GM21447 (cell line): ENCODE results near the gene CRABP2.

Experiments used
- ATAC-seq: cut with Tn5 transposase; IDR thresholded peaks from one replicate; pipeline ENCODE4 v1.9.1; 2021; ENCODE audit not compliant: unreplicated experiment

The CRABP2 gene

DNA sequence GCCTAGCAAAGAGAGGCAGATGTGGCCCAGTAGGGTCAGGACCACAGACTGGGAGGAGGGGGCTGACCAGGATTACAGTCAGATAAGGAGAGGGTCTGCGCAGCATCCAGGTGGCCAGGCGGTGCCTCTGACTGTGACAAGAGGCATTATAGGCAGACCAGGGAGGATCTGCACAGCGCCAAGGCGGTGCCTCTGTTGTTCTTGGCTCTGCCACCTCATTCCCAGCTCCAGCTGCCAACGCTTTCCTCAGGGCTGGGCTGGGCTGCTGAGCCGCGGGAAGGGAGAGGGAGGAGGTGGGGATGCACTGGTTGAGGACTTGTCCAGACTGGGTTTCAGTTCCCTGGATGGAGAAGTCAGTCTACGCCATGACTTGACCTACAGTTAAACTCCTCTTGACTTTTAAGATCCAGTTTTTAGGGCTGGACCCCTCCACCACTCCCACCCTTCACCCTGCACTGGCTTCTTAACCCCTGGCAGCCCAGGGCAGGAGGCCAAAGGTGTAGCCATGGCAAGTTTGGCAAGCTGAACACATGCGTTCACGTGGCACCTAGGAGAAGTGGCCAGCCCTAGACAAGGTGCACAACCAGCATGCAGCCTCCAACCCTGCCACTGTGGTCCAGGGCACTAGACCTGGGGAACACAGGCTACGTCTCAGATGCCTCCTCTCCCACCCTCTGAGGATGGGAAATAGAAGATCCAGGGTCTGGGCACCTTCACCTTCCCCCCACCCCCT, 4.5 kb upstream of the CRABP2 start:
- ATAC-seq: no peak

DNA sequence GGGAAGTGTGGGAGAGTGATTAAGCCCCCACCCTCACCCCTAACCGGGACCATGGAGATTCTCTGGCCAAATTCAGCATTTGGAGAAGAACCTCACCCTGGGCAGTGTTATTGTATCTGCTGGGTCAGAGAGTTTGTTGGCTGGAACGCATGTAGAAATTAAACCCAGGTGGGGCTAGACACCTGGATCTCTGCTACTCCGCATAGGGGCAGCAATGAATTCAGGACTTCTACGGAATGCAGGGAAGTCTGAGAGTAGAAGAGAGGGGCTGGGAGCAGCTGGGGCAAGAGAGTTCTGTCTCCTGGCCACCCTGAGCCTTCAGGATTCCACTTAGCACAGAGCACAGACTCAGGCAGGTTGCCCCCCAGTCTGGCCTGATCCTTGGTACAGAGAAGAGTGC, 3.6 kb upstream of the CRABP2 start:
- no peak for ATAC-seq

DNA sequence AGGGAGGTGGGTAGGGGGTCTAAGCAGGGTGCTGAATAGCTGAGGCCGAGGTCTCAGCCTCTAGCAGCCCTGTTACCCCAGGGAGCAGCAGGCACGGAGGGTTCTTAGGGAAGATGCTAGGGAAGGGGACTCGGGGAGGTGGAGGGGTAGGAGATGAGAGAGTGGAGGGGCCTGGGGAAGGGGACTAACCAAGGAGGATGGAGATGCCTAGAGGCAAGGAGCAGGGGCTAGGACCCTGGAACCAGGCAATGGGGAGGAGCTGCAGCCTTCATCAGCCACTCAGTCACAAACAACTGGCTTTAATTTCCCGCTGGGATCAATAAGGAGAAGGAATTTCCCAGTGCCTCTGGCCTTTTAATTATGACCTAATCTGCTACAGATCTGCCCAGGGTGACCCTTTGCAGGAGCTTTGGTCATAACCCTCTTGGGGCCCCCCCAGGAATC, 2.9 kb upstream of the CRABP2 start:
- no peak for ATAC-seq

DNA sequence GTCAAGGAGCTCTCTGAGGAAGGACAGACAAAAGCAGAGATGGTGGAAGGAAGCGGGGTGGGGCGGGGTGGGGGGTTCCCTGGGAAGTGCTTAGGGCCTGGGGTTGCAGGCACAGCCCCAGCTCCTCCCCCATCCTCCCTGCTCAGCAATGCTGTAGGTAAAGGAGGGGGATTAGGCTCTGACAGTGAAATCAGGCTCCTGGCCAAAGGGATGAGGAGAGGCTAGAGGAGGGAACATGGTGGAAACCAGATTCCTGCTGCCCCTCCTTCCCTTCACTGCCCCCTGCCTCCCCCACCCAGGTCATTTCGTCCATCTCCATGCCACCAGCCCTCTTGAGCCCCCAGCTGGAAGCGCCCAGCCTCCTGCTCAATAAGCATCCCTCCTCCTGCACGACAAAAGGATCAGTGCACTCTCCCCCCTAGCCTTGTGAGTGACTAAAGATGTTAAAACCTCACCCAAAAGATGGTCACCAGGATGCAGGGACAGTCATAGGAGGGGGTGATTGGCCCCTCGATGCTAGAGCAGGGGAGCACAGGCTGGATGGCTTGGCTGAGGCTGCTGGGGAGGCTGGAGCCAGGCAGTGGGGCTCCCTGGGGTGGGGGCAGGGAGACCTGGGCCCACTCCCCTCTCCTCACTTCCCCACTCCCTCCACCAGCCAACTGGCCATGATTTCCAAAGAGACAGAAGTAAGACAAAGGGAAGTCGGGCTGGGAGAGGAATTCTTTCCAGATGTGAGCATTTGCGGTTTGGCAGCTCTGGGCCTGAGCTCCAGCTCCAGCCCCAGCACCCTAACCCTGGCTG, 2.2 kb upstream of the CRABP2 start:
- ATAC-seq: no peak

DNA sequence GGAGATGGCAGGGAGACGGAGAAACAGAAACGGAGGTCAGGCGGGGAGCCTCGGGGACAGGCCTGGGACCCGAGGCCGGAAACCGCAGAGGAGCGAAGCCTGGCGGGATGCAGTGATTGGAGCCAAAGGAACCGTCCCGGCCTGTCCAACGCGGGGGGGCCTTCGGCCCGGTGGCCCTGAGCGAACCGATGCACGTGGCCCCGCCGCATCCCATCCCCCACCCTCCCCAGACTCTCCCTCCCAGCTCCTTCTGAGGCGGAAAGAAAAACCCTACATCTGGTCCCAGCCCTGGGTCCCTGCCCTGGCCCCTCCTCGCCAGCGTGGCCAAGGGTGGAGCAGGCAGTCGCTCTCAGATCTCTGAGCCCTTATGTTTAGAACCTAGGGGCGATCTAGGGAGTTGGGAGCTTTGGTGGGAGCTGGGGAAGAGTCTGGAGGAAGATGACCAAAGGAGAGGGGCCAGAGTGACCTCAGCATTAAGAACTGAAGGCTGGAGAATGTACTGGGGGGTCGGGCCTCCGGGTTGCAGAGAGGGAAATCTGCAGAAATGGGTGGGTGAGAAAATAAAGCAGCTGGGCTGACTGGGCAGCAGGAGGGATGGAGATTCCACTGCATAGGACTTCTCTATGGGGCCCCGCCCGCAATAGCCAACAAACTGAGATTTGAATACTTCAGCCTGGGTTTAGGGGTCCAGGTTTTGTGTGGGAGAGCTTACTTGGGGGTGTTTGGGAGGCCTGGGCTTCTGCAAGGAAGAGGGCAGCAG, 1.5 kb upstream of the CRABP2 start:
- no peak for ATAC-seq

DNA sequence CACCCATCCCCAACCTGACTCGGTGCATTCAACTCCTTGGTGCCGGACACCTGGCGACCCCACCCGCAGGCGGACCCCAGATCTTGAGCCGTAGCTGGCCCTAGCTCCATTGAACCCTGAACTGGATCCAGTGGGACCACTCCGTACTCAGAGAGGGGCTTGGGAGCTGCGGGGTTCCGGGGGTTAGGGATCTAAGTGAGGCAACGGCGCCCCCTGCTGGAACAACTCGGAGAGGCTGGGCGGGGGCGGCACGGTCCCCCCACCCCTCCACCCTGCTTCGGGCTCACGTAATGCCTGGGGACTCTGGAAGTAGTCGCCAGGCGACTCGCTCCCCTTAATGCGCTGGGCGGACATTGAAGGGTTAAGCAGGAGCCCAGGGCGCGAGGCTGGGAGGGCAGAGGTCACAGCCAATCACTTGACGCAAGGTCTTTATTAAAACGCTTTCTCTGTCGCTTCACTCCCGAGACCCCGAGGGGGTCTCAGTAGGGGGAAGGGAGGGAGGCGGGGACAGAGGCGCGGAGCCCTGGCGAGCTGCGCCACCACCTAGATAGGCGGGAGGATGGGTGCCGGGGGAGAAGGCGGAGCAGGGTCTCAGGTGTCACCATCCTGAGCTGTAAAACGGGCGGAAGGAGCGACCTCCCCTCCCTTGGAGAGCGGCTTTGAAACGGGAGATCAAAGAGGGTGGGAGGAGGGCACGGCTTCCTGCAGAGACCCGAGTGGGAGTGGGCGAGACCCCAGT, 704 bp upstream of the CRABP2 start:
- no peak for ATAC-seq

DNA sequence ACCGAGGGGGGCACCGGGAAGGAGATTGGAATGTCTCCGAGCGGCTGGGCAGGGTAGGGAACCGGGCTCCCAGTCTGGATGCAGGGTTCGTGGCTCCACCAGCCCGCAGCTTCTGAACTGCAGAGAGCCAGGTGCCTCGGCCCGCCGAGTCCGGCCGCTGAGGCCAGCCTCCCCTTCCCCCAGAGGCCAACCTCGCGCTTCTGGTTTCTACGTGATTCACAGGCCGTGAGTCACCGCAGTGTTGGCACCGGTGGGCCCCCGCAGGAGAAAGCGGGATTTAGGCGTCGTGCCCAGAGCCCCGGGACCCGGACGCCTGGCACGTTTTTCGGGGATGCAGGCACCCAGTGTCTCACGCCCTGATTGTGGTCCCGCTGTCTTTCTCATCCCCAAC, 458 bp downstream of the CRABP2 start:
- ATAC-seq: no peak

DNA sequence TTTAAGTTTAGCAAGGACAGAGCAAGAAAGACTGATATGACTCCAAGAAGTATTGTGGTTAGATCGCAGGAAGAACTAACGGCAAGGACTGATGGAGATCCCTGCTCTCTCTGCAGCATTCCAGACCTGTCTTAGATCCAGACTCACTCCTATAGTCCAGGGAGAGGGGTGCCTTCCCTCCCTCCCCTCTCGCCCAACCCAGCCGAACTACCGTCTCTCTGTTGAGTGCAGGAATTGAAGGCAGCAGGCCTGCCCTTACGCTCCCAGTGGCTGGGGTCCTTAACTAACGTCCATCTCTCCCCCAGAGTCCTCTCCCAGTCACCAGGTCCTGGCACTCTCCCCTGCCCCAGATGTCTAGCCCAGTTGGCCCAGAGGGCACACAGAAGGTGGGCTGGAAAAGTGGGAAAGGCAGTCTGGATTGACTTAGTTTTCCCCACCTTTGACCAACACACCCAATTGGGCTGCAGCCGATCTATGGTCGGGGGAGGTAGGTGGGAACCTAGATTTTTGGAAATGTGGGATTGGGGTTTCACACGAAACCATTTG, 1.1 kb downstream of the CRABP2 start:
- no peak for ATAC-seq

DNA sequence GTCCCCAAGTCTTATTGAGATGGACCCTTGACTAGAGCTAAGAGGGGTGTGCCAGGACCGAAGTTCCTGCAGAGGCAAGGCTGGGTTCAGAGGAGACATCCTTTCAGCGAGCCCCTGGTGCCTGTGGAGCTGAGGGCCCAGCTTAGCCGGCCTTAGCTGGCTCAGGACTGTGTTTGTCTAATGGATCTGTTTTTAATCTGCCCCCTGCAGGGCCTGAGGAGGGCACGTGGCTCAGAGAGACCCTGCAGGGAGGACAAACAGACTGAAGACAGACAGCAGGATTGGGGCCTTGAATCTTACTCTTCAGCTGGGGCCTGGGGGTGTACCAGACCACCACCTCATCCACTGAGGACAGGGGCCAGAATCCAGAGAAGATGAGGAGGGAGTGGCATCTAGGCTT, 1.6 kb downstream of the CRABP2 start:
- no peak for ATAC-seq

DNA sequence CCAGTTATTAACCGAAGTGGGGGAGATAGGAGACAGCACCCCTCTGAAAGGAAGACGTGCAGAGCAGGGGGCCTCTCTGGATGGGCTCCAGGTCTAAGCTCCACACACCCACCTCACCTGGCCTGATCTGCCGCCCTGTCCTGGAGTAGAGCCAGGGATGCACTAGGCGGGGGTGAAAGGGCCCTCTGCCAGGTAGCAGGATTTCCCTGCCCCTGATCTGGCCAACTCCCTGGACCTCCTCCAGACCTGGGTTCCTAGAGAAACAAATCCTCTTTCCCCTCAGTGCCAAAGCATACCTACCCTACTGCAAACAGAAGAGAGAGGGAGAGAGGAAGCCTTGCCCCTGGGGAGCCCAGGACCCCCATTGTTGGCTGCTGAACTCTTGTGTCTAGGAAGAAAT, 2.0 kb downstream of the CRABP2 start:
- ATAC-seq: no peak

DNA sequence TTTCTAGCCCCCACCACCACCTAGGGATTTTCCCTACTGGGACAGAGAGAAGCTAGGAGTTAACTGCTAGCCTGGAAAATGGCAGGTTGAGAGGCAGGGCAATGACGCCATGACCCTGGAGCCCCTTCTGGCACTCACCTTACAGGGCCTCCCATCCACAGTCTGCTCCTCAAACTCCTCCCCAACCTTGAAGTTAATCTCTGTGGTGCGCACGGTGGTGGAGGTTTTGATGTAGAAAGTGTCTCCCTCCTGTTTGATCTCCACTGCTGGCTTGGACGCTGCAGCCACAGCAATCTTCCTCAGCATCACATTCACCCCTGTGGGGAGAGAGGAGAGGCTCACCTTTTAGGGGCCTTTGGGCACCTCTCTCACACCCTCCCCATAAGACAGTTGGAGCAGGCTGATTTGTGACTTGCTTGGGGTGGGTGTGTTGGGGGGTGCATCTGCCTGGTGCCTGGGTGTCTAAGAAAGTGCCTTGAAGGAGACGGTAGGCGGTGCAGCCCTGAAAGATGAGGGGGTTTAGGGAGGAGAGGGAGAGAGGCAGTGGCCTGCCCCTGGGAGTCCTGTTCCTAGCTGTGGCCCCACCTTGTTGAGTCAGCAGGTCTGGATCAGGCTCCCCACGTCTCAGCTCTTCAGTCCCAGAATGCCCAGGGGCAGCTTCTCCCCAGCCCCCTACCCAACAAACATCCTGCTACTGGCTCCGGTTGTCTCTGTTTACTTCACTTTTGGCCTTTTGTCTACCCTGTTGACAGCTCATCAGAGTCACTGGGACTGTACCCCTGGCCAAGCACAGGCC, 4.4 kb downstream of the CRABP2 start:
- ATAC-seq: no peak

DNA sequence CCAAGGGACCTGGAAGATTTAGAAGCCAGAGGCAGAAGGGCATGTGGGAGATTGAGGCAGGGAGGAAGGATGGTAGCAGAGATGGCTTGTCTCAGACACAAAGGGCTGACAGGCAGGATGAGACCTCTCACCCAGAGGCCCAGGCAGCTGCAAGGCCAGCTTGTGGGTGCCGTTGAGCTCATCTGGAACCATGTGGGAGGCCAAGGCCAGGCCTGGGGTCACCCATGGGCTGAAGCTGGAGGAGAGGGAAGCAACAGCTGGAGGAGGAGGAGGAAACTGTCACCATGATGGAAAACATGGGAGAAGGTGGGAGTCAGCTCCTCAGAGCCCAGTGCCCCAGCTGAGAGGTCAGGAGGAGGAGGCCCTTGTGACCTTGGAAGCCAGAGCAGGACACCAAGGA, 6.4 kb downstream of the CRABP2 start:
- ATAC-seq: no peak

DNA sequence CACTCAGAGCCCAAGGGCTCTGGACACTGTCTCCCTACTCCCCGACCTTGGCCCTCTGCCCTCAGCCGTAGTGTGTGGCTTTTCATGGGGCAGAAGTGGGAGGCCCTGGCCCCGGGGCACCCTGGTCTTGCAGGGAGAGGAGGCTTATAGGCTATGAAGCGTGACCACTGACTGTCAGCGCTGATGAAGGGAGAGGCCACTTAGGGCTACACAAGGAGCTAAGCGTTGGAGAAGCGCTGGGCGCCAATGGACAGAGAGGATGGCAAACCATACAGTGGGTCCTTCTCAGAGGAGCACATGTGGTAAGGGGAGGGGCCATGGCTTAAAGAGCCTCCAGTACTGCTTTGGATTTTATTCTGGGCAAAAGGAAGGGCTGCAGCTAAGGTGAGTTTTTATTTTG, 7.9 kb downstream of the CRABP2 start:
- ATAC-seq: no peak

DNA sequence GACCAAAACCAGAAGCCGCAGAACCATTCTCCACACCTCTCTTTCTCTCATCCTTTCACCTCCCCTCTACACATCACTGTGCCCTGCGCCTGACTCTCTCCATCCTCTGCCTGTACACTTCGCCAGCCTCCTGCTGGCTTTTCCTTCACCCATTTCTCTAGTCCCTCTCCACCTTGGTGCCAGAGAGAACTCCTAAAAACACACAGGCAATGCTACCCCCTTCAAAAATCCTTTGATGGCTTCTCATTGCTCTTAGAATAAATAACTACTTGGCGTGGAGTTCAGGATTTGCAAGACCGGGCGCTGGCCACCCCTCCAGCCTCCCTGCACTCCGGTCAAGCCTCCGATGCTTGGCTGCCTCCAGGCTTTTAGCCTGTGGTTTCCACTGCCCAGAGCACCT, 8.6 kb downstream of the CRABP2 start:
- ATAC-seq: no peak

DNA sequence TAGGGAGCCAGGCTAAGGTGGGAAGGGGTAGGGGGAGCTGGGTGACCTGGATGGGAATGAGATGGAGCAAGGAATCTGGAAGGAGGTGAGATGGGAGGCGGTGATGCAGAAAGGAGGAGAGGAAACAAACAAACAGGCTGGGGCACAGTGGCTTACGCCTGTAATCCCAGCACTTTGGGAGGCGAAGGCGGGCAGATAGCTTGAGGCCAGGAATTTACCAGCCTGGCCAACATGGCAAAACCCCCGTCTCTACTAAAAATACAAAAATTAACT, 10.8 kb downstream of the CRABP2 start:
- ATAC-seq: no peak

DNA sequence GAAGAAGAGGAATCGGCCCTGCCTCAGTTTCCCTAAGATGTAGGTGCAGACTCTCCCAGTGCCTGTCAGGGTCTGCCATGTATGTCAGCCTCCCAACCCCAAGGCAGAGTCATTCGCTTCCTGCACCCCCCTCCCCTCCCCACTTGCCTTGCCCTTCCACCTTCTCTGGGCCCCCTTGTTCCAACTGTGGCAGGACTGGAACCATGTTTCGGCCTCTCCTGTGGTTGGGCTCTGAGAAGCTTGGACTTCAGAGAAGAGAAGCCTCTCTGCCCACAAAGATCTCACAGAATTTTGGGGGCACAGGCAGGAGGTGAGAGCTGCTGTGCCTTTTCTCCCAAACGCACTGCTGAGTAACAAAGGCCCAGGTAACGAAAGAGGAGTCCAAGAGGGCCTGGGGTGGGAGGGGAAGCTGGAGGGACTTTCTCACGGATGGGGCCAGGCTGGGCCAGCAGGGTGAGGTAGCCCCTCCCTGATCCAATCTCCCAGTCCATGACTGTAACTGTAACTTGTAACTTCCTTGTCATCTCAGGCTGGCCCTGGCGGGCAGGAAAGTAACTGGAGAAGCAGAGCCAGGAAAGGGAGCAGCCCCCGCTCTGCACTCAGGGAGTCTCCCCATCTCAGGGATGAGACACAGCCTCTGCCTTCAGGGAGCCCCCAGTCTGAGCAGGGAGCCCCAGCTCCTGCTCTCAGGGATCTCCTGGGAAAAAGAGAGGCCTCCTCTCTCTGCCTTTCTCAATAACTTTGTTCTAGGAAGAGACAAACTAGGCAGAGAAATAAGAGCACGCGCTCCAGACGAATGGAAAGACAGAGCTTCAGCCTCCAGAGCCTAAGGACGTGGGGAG, 11.3 kb downstream of the CRABP2 start:
- ATAC-seq: no peak

DNA sequence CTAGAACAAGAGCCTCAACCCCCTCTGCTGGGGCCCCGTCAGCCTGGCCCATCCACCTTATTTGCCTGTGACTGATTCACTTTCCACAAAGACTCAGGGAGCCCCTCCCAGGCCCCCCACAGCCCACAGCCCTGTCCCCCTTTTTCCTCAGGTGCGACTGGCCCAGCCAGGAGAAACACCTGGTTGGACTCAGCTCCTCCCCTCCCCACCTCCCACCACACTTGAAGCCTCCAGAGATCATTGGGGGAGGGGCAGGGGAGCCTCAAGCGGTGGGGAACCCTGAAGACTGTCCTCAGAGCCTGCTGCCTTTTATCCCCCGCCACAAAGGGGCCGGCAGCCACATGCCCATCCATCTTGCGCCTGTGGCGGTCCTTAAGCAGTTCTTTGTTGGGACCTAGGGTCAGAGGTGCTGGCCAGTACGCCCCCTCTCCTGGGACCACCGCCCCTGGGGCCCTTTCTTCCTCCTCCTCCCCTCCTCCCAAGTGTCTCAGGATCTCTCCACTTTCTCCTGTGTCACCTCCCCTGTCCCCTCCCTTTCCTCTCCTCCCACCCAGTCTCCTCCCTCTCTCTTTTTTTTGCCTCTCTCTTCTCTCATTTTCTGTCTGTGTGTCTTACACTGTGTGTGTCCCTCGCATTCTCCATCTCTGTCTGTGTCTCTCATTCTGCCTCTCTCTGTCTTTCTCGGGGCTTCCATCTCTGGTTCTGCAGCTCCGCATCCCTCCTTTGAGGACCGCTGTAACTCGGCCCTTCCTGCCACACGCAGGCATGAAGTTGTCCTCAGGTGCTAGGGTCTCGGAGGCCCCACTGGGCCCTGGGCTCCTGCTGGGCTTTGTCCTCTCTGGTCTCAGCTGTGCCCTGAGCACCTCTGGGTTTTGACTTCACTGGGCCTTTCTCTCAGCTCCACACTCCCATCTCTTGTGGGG, 12.2 kb downstream of the CRABP2 start:
- no peak for ATAC-seq

DNA sequence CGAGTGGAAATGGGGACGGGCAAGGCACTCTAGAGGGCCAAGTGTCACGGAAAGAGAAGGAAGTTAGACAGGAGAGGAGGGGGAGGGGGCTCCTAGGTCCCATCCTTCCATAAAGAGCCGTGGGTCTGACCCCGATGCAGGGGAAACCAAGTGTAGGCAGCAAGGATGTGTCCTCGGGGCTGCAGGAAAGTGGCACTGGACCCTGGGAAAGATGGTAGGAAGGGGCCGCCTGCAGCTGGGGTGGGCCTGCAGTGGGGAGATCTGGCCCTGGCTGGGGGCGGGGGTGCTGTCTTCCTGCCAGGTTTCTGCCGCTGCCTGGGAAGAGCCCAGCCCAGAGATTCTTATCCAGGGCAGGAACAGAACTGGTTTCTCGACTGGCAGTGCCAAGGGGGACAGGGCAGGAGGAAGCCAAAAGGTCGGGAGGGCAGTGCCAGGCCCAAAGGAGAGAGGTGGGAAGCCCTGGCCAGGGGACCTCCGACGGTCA, 12.9 kb downstream of the CRABP2 start:
- ATAC-seq: no peak
